ENCODE data around the gene SHC3.

- TF ChIP-seq, protein P1, sequence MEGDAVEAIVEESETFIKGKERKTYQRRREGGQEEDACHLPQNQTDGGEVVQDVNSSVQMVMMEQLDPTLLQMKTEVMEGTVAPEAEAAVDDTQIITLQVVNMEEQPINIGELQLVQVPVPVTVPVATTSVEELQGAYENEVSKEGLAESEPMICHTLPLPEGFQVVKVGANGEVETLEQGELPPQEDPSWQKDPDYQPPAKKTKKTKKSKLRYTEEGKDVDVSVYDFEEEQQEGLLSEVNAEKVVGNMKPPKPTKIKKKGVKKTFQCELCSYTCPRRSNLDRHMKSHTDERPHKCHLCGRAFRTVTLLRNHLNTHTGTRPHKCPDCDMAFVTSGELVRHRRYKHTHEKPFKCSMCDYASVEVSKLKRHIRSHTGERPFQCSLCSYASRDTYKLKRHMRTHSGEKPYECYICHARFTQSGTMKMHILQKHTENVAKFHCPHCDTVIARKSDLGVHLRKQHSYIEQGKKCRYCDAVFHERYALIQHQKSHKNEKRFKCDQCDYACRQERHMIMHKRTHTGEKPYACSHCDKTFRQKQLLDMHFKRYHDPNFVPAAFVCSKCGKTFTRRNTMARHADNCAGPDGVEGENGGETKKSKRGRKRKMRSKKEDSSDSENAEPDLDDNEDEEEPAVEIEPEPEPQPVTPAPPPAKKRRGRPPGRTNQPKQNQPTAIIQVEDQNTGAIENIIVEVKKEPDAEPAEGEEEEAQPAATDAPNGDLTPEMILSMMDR (conservative IDR thresholded peaks at IDR 0.05 in 1 of 2, IDR thresholded peaks at IDR 0.05 in 1 of 2; ENCODE audit: extremely low read depth in 1 of 2, insufficient read depth in 1 of 2, low read depth in 1 of 2, low read length in 2 of 2), result no peak
- no peak for TF ChIP-seq EZH2 (IDR thresholded peaks at IDR 0.05; ENCODE audit: borderline replicate concordance, low read length)
Measured at GRCh38 chr9:89215342-89215741, 36.7 kb upstream of the SHC3 start.

Data from mammary epithelial cell (primary cell).